Measurements from ENCODE around the gene ARHGEF17. TPM values are rescaled to one million over a fixed set of nuclear protein-coding genes. Genes with fewer than 3 reads are reported as not detected.
A peak's percentile ranks its signal among the peaks of the same experiment; 100 is the strongest.

The ARHGEF17 gene
- total and polyA plus RNA-seq, 2 of the 13 experiments (the other 11 are each of a cell fraction or from before 2014, with no cell fraction given), result 10.7 to 28.8 TPM

DNA sequence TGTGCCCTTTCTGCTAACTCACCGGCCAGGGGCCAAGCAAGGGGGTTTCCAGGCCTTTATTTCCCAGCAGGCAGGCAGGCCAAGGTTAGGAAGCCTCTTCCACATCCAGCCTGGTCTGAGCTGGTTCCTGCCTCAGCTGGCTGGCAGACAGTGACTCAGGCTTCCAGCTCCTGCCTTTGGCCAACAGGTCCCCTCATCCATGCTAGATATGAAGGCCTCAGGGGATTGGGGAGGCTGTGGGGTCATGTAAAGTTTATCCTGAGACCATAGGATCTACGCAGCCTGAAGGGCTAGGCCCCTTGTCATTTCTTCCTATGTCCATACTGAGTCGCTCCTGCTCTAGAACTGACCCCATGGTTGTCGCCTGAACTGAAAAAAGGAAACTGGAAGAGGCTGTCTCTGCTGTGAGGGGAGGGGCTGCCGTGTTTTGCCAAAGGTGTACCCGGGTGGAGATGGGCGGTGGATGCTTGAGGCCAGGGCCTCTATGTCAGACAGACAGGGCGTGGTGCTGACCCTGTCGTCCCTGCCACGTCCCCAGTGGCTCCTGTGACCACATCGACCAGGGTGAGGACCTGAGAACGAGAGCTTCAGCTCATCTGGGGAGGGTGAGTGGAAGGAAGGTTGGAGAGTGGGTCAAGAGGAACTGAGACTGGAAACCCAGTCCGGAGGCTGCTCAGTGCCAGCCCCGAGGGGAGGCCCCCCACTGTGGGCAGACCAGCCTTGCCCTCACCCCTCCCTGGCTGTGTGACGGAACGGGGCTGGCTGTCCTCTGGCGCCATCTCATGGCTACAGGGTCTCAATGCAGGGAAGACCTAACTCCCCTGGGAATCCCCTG is 19.0 kb upstream of the ARHGEF17 start (continued):
- TF ChIP-seq RXRA (CRISPR knock-in tag; IDR thresholded peaks at IDR 0.05) (peak; percentile 77), POGK (CRISPR knock-in tag; conservative IDR thresholded peaks at IDR 0.05) (0 out of 2 replicates have a peak, but pooled peaks have one; percentile 55), STAG1 (CRISPR knock-in tag; IDR thresholded peaks at IDR 0.05) (peak; percentile 93), FUBP1 (CRISPR knock-in tag; IDR thresholded peaks at IDR 0.05; ENCODE audit: borderline replicate concordance) (no peak), ZNF570 (CRISPR knock-in tag; IDR thresholded peaks at IDR 0.05; ENCODE audit: borderline replicate concordance) (no peak), STAT6 (CRISPR knock-in tag; IDR thresholded peaks at IDR 0.05; ENCODE audit: borderline replicate concordance) (no peak), KLF13 (CRISPR knock-in tag; IDR thresholded peaks at IDR 0.05) (0 out of 2 replicates have a peak, but pooled peaks have one; percentile 71), ZNF850 (CRISPR knock-in tag; conservative IDR thresholded peaks at IDR 0.05) (no peak), HOXA3 (CRISPR knock-in tag; IDR thresholded peaks at IDR 0.05) (peak; percentile 25; the same call in 1 of the 2 replicates), TBX2 (CRISPR knock-in tag; IDR thresholded peaks at IDR 0.05; ENCODE audit: borderline replicate concordance) (peak; percentile 18), ZNF547 (CRISPR knock-in tag; IDR thresholded peaks at IDR 0.05) (0 out of 2 replicates have a peak, but pooled peaks have one; percentile 12), EP300 (IDR thresholded peaks at IDR 0.05; ENCODE audit: low read depth in 2 of 2, low read length in 2 of 2) (no peak), EP300 (CRISPR knock-in tag; IDR thresholded peaks at IDR 0.05; ENCODE audit: borderline replicate concordance) (no peak; the same call in 1 of the 2 replicates), TBL1XR1 (IDR thresholded peaks at IDR 0.05; ENCODE audit: borderline replicate concordance, low read length, partially characterized antibody) (no peak), ZNF616 (CRISPR knock-in tag; IDR thresholded peaks at IDR 0.05; ENCODE audit: low read depth) (peak; percentile 72; the same call in 1 of the 2 replicates), ZNF891 (CRISPR knock-in tag; IDR thresholded peaks at IDR 0.05) (peak; percentile 62), ZNF619 (CRISPR knock-in tag; IDR thresholded peaks at IDR 0.05) (peak; percentile 93; the same call in 1 of the 2 replicates), PHF20 (CRISPR knock-in tag; IDR thresholded peaks at IDR 0.05) (0 out of 2 replicates have a peak, but pooled peaks have one; percentile 16), ZNF34 (CRISPR knock-in tag; IDR thresholded peaks at IDR 0.05; ENCODE audit: borderline replicate concordance) (no peak), SATB2 (CRISPR knock-in tag; IDR thresholded peaks at IDR 0.05) (no peak)
- TF ChIP-seq, protein P1, sequence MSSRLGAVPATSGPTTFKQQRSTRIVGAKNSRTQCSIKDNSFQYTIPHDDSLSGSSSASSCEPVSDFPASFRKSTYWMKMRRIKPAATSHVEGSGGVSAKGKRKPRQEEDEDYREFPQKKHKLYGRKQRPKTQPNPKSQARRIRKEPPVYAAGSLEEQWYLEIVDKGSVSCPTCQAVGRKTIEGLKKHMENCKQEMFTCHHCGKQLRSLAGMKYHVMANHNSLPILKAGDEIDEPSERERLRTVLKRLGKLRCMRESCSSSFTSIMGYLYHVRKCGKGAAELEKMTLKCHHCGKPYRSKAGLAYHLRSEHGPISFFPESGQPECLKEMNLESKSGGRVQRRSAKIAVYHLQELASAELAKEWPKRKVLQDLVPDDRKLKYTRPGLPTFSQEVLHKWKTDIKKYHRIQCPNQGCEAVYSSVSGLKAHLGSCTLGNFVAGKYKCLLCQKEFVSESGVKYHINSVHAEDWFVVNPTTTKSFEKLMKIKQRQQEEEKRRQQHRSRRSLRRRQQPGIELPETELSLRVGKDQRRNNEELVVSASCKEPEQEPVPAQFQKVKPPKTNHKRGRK (CRISPR knock-in tag; IDR thresholded peaks at IDR 0.05), result 0 out of 2 replicates have a peak, but pooled peaks have one; percentile 70

Measured in HepG2 (cell line).